NCI-H526 (cell line): ENCODE data around the gene PAX5.

Source experiments
- DNase-seq, 2 experiments: peaks; one replicate each; lab custom pipeline; 2025; lab: John Stamatoyannopoulos, UW

Gene PAX5

DNA sequence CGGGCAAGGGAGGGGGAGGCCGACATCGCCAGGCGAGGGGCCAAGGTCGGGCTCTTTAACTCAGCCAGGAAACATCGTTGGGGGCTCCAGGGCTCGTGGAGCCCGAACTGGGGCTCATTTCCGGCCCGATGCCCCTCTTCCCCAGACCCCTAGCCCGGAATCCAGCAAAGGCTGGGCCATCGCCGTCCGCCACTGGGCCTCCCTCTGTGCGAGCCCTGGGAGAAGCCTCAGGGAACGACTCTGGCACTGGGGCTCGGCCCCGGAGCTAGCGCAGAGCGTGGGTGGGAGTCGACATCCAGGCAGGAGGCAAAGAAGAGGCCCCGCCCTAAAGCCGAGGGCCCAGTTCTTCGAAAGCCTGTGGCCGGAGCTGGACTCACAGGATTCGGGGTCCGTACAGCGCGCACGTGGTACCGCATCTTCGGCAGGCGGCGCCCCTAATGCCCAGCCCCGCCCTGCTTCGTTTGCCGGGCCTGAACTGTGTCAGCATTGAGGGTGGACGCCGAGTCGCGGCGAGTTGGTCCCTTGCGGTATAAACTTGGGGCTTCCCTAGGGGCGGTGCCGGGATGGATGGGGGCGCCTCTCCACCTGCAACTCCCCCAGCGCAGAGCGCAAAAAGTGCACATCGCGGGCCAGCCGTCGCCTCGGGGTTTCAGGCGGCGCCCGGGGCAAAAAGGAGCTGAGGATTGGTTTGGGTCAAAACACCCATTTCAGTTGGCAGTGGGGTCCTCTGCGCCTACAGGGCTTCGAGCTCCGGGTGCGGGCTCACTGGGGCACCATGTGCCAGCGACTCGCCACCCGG, 3.6 kb upstream of the PAX5 start:
- peak in 1 of 2 experiments; percentile 59 for DNase-seq

DNA sequence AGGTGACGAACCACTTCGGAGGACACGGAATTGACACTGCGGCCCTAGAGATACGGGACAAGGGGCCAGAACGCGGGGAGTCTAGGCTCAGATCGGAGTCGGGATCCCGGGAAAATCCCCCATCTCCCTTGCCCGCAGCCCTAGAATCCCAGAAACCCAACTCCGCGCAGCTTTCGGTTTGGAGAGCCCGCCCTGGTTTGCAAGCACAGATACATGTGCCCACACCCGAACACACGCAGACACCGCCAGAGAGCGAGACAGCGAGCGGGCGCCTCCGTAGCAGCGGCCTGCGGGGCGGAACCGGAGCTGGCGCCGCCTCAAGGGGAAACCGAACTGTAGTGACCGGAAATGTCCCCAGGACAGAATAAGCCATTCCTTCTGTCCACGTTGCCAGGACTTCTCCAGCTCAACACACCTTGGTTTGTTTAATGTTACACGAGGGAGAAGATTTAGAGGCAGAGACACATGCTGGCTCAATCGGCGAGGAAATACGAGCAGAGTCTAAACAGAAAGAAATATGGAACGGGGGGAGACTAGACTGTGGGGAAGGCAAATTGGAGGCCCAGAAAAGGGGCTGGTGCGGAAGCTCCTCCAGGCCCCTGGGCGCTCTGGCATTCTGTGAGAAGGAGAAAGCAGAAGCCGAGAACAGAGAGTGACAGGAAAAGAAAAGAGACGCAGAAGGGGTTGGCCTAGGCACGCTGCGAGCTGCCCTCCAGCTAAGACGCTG, 2.9 kb upstream of the PAX5 start:
- DNase-seq: peak; percentile 75 to 91

DNA sequence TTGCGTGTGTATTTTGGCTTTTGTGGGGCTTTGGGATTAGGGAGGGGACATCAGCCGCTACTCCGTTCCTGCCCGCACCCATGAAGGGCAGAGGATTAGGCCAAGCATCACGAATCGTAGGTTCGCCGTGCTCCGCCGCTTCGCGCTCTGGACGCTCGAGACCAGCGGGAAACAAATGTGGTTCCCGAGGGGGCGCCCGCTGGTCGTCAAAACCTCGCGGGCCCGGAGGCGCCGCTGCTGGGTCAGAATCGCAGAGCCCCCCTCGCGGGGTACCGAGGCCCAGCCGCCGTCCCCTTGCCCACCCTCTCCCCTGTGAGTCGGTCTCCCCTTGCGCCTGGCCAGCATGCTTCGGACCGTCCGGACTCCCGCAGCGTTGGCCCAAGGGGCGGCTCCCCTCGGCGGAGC, 2.3 kb upstream of the PAX5 start:
- peak; percentile 52 to 86 for DNase-seq

DNA sequence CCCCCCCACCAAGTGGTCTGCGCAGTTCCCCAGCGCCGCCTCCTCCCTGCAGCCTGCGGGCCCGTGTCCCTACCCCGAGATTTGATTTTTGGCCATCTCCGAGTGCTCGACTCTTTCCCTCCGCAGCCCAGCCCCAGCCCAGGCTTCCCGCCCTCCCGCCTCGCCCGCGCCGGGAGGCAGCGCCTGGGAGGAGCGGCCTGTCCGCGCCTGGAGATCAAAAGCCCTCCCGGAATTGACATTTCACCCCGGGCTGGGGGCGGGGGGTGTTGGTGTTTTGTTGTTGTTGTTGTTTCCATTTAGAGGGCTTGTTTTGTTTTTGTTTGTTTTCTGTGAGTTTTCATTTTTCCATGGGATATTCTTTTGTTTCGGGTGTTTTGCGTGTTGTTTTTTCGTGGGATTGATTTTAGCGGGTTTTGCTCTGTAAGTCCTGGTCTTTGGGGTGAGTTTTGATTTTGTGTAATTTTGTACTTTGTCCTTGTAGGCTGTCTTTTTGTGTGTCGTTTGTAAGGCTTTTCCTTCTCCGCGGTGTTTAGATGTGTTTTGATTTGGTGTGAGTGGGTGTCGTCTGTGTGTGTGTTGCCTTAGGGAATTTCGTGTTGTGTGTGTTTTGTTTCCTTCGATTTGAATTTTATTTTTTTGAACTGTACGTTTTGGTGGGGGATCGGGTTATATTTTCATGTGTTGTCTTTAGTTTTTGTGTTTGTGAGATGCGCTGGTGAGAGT, 1.7 kb upstream of the PAX5 start:
- DNase-seq: peak in 1 of 2 experiments; percentile 68

DNA sequence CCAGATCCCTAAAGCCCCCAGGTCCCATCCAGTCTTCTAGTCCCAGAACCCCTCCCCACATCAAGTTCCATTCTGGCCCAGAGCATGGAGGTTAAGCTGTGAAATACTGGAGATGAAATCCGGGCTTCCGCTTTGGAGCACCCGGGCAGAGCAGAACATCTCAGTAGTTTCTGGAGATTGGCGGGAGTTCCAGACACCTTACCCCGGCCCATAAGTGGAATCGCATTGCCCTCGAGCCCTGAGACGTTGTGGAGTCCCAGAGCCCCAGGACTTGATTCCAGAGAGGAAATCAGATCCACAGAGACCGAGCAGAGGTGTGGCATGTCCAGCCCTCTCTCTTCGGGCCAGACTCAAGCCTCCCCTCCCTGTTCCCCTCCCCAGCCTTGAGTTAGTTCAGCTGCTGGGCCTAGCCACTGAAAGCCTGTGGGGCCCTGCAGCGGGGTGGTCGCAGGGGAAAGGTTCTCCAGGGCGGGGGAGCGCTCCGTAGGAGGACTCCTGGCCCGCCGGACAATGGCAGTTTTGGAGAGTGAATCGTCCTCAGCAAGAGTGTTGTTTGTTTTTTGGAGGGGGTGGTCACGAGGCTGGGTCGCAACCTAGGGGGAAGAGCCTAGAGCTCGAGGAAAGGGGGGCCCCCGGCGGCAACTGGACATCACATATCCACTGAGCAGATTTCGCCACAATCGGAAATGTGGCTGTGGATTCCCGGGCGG, 1.0 kb upstream of the PAX5 start:
- DNase-seq: peak; percentile 65 to 86

DNA sequence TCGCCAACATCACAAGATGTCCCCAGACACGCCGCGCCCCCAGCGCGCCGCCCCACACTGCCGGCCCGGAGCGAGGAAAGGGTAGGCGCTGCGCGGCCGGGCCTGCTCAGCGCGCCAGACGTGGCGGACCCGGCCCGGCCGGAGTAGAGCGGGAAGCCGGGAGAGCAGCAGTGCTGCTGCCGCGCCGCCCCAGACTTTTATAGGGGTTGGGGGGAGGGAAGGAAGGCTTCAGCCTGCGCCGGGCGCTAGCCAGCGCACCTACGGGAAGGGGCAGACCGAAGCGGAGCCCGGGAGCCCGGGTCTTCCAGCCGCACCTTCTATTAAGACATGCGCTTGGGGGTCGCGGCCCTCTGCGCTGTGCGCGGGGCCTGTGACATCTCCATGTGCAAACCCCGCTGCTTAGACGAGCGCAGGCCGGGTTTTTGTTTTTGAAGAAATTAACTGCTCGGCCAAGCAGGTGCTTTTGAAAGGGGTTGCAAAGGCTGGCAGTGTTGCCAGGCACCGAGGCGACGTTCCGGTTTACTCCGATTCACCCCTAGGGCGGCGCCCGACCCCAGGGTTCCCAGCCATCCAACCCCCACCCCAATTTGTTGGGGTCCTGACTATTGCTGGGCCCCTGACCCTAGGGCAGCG, 353 bp upstream of the PAX5 start:
- DNase-seq: peak; percentile 82 to 92

DNA sequence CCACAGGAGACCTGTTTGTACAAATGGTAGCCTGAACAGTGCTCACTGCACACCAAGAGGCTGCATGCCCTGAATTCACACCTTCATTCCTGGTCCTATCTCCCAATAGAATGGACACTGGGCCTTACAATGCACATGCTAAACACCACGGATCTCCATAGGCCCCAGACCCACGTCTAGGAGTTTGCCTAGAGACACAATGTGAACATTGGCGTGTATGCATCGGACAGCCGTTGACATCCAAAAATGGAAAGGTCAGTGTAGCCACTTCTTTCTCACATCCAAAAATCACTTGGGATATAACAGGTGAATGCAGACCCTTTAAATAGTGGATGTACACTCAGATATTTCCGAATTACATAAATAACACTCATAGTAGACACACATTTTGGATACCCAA, 927 bp downstream of the PAX5 start:
- DNase-seq: peak in 1 of 2 experiments; percentile 52

DNA sequence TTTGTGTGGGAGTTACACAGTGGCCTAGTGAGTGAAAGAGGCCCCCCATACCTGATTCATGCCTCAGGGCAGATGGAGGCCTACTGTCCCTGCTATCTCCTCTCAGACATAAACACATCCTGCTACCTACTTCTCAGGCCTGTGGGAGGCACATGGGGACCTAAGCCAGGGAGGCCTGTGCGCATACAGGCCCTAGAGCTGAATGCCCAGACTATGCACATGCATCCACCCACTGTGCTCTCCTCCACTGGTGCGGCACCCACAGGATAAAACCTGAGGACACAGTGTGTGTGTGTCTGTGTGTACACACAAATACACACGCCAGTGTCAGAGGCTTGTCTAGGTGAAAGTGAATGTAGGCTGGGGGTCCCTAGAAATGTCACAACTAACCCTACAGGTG, 1.4 kb downstream of the PAX5 start:
- DNase-seq: peak in 1 of 2 experiments; percentile 63

DNA sequence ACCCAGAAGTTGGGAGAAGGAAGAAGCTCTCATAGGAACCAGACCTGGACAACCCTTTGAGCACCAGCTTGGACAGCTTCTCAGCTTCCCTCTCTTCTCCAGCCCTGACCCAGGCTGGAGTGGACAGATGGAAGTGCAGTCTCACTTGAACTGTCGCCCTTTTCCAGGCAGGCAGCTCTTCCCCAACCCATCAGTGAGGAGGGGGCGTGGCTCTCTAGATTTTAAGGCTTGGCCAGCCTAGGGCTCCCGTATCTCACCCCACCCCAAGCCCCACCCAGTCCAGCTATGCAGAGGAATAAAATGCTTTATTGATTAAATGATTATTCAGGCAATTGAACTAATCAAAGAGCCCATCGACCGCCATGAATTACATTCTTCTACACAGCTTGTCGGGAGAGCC, 2.2 kb downstream of the PAX5 start:
- DNase-seq: peak in 1 of 2 experiments; percentile 38

DNA sequence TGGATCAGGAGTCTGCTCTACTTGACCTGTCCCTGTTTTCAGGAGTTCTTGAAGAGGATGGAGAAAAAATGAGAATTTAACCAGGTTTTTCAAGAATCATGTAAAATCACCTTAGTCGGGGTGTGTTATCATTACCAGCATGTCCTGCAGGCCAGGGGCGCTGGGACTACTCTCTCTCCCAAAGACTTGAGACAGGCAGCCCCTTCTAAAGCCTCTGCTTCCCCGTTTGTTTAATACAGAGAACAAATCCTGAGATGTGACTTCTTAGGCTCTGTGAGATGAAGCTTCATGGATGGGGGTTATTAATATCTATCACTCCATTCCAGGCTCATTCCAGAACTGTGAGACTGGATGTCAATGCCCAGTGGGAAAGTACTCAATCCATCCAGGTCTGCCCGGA, 3.0 kb downstream of the PAX5 start:
- no peak for DNase-seq

DNA sequence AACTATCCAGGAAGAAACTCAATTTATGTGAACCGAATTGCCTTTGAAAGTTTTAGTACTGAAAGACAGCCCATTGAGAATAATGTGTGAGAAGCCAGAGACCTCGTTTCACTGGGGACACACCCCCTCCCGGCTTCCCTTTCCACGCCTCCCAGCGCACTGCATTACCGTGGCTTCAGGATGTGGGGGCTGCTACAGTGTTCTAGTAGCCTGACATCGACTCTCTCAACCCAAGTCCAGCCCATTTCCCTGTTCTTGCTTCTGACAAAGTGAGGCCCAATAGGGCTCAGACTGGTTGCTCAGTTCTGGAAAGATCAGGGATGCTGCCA, 3.5 kb downstream of the PAX5 start:
- DNase-seq: peak in 1 of 2 experiments; percentile 22

DNA sequence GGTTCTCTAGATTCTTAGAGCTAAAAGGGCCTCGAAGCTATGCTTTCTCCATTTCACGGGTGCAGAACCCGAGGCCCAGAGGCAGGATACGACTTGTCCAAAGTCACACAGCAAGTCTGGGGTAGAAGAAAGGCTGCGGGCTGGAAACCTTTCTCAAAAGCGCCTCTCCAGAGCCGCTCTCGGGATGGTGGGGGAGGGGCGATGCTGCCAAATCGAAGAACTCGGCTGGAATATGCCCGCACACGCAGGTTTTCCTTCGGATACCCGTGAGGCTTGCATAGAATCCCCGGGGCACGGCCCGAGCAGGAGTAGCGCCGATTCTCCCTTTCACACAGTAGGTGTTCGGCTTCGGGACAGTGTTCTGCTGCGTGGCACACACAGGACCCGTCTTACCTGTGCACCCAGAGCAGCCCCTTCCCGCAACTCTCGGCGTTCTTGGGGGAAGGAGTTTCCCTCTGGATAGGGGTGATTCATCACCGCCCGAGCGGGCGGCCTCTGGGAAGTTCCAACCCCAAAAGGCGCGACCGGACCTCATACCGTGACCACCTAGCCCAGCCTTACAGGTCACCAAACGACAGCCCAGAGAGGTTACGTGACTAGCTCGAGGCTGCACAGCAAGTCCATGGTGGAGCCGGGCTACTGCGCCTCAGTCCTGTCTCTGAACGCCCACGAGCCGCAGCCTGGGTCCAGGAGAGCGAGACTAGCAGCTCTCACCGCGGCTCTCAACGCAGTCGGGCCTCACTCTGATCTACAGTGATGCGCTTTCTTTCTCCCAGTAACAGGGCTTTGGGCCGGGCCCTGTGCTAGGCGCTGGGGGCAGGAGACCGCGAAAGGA, 4.1 kb downstream of the PAX5 start:
- peak in 1 of 2 experiments; percentile 53 for DNase-seq

DNA sequence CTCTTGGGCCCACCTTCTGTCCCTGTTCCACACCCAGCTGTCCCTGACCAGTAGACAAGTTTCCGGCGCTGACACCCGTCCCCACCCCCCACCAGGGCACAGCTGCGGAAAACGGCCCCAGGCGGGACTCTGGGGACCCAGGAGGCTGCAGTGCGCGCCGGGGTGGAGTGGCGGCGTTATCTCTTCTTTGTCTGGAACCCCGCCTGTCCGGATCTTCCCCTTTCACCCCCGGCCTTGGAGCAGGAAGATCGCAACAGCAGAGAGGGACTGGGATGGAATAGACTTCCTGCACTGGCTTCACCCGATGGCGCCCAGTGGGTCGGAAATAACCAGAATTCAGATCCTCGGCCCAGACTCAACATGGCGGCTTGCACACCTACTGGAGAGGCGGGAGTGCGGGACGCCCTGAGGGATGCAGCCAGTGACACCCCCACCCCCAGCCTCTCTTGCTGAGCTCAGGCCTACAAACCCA, 4.7 kb downstream of the PAX5 start:
- DNase-seq: peak; percentile 63 to 86

DNA sequence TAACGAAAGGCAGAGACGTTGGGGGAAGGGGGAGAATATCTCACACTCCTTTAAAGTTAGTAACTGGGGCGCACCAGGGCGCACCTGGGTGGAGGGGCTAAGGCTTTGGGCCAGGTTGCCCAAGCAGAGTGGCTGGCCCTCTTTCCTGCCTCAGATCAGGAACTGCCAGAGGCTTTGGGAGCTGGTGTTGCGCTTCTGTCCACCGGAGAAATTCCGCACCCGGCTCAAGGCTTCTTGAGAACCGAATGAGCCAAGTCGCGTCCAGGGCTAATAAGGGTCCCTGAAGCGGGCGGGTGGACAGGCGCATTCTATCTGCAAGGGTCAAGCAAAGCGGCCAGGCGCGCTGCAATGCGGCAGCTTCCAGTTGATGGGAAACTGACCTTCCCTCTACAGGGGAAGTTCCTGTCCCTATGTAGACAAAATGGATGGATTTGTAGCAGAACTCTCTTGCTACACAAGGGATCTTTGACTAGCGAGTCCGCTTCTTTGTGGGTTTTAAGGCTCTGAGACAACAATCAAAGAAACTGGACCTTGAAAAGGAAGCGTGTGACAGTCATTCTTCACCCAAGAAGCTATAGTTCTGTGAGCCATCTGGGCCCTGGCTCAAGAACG, 5.5 kb downstream of the PAX5 start:
- no peak for DNase-seq

DNA sequence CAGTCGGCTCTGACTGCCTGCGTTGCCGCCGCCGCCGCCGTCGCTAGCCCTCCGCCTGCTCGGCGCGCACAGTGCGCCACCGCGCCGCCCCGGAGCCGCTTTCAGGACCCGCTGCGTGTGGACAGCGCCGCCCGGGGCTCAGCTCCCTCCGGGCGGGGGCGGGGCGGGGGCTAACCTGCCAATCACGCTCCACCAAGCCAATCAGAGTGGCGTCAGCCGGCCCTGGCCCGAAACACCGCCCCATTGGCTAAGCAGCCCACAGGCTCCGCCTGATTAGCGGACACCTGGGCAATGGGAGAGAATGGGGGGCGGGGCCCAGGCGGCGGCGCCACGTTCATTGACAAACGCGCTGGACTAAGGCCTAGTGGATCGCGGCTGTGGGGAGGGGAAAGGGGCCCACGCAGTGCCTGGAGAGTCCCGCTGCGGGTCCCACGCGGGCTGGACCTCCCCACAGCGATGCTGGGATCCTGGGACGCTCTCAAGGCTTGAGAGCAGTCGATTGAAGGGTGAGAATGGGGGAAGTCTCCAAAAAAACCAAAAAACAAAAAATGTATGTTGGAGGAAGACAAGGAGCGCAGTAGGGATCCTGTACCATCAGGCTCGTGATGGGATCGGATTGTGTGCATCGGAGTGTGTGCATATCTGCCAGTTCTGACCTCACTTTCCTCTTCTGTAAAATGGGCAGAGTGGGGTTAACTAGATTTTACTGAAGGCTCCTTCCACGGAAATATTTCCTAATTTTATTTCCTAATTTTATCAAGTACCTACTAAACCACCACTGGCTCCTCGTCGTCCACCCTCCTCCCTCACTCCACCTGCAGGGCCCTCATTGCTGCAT, 6.3 kb downstream of the PAX5 start:
- peak; percentile 95 to 99 for DNase-seq

DNA sequence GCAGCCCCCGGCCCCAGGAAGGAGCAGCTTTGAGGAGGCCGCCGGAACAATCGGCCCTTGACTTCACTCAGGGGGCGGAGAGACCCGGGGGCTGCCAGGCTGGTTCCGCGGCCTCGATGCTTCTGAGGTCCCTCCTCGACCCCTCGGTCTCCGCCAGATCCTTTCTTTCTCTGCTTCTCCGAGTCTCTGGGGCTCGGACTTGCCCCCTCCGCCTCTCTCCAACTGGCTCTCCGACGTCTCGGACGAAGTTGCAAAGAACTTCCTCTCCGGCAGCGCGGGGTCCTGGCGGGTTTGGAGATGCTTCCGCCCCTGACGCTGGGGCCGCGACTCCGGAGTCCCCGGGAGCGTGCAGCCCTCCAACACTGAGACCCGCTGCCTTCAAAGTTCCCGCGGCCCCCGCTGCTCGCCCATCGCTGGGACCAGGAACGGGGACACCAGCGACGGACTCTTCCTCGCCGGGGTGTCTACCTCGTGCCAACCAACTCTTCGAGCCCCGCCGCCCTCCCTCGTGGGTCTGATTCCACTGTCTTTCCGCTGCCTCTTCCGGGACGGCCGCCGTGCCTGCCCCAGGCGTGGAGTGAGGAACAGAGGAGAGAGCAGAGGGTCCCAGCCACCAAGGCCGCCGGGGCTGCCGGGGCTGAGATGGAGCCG, 7.0 kb downstream of the PAX5 start:
- peak; percentile 26 to 65 for DNase-seq

DNA sequence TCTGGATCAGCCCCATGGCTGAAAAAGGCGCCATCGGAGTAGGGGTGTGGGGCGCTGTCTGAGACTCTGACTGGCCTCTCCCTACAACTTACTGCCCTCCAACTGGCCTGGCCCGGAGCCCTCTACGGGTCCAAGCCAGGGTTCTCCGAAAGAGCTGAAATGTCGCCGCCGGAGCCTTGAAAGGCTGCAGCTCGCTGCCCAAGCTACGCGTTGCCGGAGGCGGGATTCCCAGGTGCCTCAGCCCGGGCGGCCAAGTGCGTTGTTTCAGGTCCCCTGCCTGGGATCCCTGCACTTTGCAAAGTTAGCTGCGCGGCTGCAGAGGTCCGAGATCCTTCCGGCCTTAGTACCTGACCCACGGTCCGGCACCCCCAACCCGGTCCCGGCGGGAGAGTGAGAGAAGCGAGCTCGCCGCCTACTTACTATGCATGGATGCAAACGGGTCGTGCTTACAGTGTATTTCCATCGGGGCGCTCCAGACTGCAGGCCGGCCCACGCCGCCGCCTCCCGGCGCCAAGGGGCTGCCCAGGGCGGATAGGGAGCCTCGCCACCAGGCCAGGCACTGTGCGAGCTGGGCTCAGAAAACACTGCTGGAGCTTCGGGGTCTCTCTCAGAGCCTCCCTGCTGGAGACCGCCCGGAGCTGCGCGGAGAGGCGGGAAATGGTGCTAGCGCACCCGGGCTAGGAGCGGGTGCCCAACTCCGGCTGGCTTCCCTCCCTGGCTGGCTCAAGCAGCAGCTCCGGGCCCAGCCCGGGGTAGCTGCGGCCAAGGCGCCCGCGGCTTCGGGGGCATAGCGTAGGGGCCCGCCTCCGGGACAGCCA, 7.7 kb downstream of the PAX5 start:
- DNase-seq: peak in 1 of 2 experiments; percentile 72

DNA sequence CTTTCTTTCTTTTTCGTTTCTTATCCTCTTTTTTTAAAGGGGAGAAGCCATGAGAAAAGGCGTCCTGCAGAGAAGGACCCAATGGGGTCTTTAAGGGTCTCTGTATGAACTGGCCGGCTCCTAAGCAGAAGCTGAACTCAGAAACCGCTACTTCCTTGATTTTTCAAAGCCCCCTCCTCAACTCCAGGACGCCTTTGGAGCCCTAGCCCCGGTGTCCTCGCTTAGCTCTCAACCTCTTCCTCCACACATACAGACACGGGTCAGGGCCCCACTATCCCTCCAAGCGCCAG, 8.3 kb downstream of the PAX5 start:
- DNase-seq: no peak
